BE2C (cell line): ENCODE measurements around the gene SELENOM.

Experiments used
- DNase-seq: peaks from one replicate; pipeline ENCODE4 v3.0.0-alpha.2; 2020
- H3K27me3 ChIP-seq: fragments of 250-450 bp; sonication (Bioruptor Pico); 2 replicates; pipeline ENCODE4 v1.5.1; 2020; ENCODE audit warnings: mild to moderate bottlenecking
- H3K36me3 ChIP-seq: fragments of 250-450 bp; sonication (Bioruptor Pico); 2 replicates; pipeline ENCODE4 v1.5.1; 2020; ENCODE audit warnings: mild to moderate bottlenecking
- H3K4me1 ChIP-seq: fragments of 250-450 bp; sonication (Bioruptor Pico); 2 replicates; pipeline ENCODE4 v1.5.1; 2020
- H3K4me3 ChIP-seq: 2 replicates; pipeline ENCODE4 v1.5.1; 2011; ENCODE audit warnings: low read depth, low read length
- H3K9me3 ChIP-seq: fragments of 250-450 bp; sonication (Bioruptor Pico); 2 replicates; pipeline ENCODE4 v1.5.1; 2020
- TF ChIP-seq, protein P1 (sequence below): IDR thresholded peaks from 2 replicates; pipeline ENCODE4 v1.5.1; 2012; ENCODE audit warnings: mild to moderate bottlenecking, low read depth, low read length

Gene SELENOM

DNA sequence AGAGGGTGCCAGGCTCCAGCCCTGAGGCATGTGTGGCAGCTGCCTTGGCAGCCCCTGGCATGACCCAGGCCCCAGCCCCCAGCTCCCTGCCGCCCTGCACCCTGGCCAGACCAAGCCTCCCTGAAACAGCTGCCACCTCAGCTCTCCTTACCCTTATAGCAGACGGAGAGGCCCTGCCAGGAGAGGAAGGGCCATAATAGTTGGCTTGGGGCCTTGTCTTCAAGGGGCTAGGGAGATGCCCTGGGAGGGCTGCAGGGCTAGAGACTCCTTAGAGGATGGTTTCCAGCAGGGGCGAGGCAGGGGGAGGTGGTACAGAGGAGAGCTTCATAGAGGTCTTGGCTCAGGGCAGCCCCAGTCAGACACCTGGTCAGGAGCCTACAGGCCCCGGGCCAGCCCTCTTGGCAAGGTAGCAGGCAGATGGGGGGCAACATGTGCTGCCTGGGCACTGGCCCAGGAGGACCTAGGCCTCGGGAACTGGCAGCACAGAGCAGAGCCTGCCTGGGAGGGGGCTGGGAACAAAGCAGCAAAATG lies 13.3 kb downstream of the SELENOM start:
- DNase-seq: no peak
- no peaks in the 10 kb centered on the region for H3K36me3 ChIP-seq
- H3K27me3 ChIP-seq: no peaks in the 10 kb centered on the region

GRCh38 chr22:31093086-31093850 lies 14.1 kb downstream of the SELENOM start:
- Histone ChIP-seq H3K27me3 (no peaks in the 10 kb centered on the region), H3K36me3 (no peaks in the 10 kb centered on the region), H3K4me3 (no peak overlapping the region), H3K9me3 (no peaks in the 10 kb centered on the region), H3K4me1 (no peaks in the 10 kb centered on the region)
- no peak for DNase-seq
- TF ChIP-seq, protein P1, sequence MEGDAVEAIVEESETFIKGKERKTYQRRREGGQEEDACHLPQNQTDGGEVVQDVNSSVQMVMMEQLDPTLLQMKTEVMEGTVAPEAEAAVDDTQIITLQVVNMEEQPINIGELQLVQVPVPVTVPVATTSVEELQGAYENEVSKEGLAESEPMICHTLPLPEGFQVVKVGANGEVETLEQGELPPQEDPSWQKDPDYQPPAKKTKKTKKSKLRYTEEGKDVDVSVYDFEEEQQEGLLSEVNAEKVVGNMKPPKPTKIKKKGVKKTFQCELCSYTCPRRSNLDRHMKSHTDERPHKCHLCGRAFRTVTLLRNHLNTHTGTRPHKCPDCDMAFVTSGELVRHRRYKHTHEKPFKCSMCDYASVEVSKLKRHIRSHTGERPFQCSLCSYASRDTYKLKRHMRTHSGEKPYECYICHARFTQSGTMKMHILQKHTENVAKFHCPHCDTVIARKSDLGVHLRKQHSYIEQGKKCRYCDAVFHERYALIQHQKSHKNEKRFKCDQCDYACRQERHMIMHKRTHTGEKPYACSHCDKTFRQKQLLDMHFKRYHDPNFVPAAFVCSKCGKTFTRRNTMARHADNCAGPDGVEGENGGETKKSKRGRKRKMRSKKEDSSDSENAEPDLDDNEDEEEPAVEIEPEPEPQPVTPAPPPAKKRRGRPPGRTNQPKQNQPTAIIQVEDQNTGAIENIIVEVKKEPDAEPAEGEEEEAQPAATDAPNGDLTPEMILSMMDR: no peak

More for the DNA sequence above, 13.3 kb downstream of the SELENOM start:
- Histone ChIP-seq H3K9me3 (no peaks in the 10 kb centered on the region), H3K4me3 (no peak overlapping the region), H3K4me1 (no peaks in the 10 kb centered on the region)
- TF ChIP-seq, protein P1: no peak

DNA sequence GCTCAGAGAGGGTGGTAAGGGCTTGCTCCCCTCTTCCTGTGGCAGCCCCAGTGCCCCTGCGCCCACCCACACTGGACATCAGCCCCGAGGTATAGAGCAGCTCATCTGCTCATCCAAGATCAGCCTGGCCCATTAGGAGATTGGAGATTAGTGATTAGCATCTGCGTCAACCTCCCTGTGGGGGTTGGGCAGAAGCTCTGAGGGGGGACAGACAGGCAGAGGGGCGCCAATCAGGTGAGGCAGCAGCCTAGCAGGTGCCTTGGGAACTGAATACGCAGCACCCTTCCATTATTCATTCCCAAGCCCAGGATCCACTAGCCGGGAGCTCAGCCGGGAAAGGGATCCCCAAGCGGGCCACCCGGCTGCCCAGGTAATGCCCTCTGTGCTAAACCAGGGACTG lies 15.2 kb downstream of the SELENOM start:
- DNase-seq: no peak

GRCh38 chr22:31091106-31091975 lies 16.0 kb downstream of the SELENOM start:
- Histone ChIP-seq H3K36me3 (no peaks in the 10 kb centered on the region), H3K4me3 (no peak overlapping the region)
- TF ChIP-seq, protein P1: no peak

More for the DNA sequence above, 15.2 kb downstream of the SELENOM start:
- H3K4me1 ChIP-seq: no peaks in the 10 kb centered on the region
- H3K36me3 ChIP-seq: no peaks in the 10 kb centered on the region
- no peaks in the 10 kb centered on the region for H3K27me3 ChIP-seq
- H3K4me3 ChIP-seq: no peak overlapping the region
- TF ChIP-seq, protein P1: no peak
- no peaks in the 10 kb centered on the region for H3K9me3 ChIP-seq

GRCh38 chr22:31090217-31091085 lies 16.9 kb downstream of the SELENOM start:
- Histone ChIP-seq H3K27me3 (no peaks in the 10 kb centered on the region), H3K36me3 (no peaks in the 10 kb centered on the region), H3K4me3 (no peak overlapping the region), H3K9me3 (no peaks in the 10 kb centered on the region), H3K4me1 (no peaks in the 10 kb centered on the region)
- TF ChIP-seq, protein P1: no peak
- DNase-seq: no peak

More at GRCh38 chr22:31091106-31091975, 16.0 kb downstream of the SELENOM start:
- Histone ChIP-seq H3K9me3 (no peaks in the 10 kb centered on the region), H3K27me3 (no peaks in the 10 kb centered on the region), H3K4me1 (no peaks in the 10 kb centered on the region)
- DNase-seq: no peak
